ENCODE results near the gene C11orf86. TPM values are rescaled to one million over a fixed set of nuclear protein-coding genes. Genes with fewer than 3 reads are reported as not detected.

Gene C11orf86
- total RNA-seq (ENCODE audit: low replicate concordance): 0.77 and 2.6 TPM in 2 replicates
- long read RNA-seq, partial matches to known transcripts: 0 of 5 reads
- long read RNA-seq, other reads (novel, unspliced or antisense): 3 of 5 reads

- DNase-seq (ENCODE audit: extremely low spot score, unreplicated experiment): no peak
- no peak within 1 kb of the TSS for H3K27ac Mint-ChIP-seq
- no peak within 1 kb of the TSS for H3K4me3 Mint-ChIP-seq
Measured at GRCh38 chr11:66974724-66975404, at the start of gene C11orf86. Gene C11orf86 (plus strand): TSS chr11:66975304. CDS start chr11:66975363, 59 bp downstream.

DNA sequence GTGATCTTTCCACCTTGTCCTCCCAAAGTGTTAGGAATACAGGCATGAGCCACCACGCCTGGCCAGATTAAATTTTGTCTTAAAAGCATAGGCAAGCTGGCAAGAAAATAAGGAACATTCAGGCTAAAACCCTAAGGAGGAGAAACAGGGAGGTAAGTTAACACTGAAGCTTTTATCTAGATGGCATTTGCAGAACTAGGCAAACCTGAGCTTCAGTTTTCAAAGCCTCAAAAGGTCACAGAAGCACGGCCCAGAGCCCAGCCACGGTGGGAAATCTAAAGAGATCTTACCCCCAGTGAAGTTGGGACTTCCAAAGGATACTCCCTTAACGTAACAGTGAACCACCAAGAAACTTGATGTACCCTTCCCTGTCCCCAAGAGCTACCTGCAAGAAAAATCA lies 45.4 kb upstream of the C11orf86 start:
- Mint-ChIP-seq H3K9me3 (no peaks in the 10 kb centered on the region), H3K4me1 (ENCODE audit: unreplicated experiment) (peaks cover 18% of the 10 kb centered on the region), H3K27me3 (no peaks in the 10 kb centered on the region), H3K27ac (no peak overlapping the region), H3K4me3 (no peak overlapping the region), H3K36me3 (no peaks in the 10 kb centered on the region)
- TF ChIP-seq CTCF (conservative IDR thresholded peaks at IDR 0.05): no peak
- no peak for DNase-seq (ENCODE audit: extremely low spot score, unreplicated experiment)

More at GRCh38 chr11:66974724-66975404, at the start of gene C11orf86:
- H3K4me1 Mint-ChIP-seq (ENCODE audit: unreplicated experiment): peaks cover 4% of the 10 kb centered on the region
- no peaks in the 10 kb centered on the region for H3K9me3 Mint-ChIP-seq
- no peak for TF ChIP-seq CTCF (conservative IDR thresholded peaks at IDR 0.05)
- peaks cover 3% of the 10 kb centered on the region for H3K27me3 Mint-ChIP-seq
- no peaks in the 10 kb centered on the region for H3K36me3 Mint-ChIP-seq

DNA sequence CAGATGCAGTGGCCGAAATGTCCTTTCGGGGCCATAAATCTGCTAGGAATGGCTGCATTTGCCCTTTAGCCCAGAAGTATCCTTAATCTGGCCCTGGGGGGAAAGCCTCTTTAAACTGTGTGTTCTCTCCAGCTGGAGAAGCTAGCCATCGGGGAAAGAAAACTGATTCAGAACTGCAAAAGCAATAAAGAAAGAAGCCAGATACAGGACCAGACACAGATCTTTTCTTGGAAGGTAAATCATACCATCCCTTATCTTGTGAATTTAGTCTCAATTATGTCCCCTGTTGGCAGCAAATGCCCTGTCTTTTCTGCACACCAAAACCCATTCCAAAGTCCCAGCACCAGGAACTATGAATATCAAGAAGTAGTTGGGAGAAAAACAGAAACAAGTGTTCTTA lies 42.6 kb upstream of the C11orf86 start:
- no peak overlapping the region for H3K27ac Mint-ChIP-seq
- no peaks in the 10 kb centered on the region for H3K36me3 Mint-ChIP-seq
- H3K4me1 Mint-ChIP-seq (ENCODE audit: unreplicated experiment): peaks cover 13% of the 10 kb centered on the region

GRCh38 chr11:66933531-66933930 lies 41.6 kb upstream of the C11orf86 start:
- TF ChIP-seq CTCF (conservative IDR thresholded peaks at IDR 0.05): no peak
- H3K36me3 Mint-ChIP-seq: no peaks in the 10 kb centered on the region
- H3K4me1 Mint-ChIP-seq (ENCODE audit: unreplicated experiment): peaks cover 13% of the 10 kb centered on the region
- H3K27ac Mint-ChIP-seq: peak overlapping the region; percentile 36
- DNase-seq (ENCODE audit: extremely low spot score, unreplicated experiment): no peak
- H3K4me3 Mint-ChIP-seq: no peak overlapping the region
- peaks cover 4% of the 10 kb centered on the region for H3K9me3 Mint-ChIP-seq
- no peaks in the 10 kb centered on the region for H3K27me3 Mint-ChIP-seq

More for the DNA sequence above, 42.6 kb upstream of the C11orf86 start:
- DNase-seq (ENCODE audit: extremely low spot score, unreplicated experiment): no peak
- Mint-ChIP-seq H3K4me3 (no peak overlapping the region), H3K9me3 (peaks cover 4% of the 10 kb centered on the region), H3K27me3 (no peaks in the 10 kb centered on the region)
- no peak for TF ChIP-seq CTCF (conservative IDR thresholded peaks at IDR 0.05)

DNA sequence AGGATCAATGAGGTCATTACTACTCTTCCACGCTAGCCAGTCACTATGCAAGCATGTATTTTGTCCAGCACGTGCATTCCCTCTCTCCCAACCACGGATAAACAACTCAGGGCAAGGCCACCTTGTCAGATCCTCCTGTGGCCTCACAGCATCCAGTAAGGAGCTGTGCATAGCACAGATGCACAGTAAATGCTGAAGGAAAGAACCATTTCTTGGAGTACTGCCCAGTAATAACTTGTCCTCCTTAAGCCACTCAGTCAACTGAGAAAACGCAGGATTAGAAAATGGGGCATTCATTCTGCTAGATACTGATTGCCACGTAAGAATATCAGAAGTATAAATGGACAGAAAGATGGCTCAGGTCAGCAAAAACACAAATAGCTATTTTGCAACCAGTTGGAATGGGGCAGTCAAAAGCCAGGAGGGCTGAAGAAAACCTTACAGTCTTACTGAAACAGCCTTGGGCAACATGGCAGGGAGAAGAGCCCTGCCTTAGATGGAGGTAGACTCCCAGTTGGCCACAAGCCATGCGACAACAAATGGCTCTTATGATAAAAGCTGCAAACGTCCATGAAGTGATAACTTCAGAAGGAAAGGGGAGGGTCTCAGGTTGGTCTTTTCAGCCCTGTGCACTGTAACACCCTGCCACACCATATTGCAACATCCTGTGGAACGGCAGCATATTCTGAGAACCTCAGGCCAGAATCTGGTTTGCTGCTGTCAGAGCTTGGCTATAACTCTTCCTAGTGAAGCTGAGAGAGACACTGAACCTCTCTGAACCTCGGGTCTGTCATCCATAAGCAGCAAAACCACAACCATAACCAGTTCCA lies 39.9 kb upstream of the C11orf86 start:
- DNase-seq (ENCODE audit: extremely low spot score, unreplicated experiment): no peak
- Mint-ChIP-seq H3K36me3 (no peaks in the 10 kb centered on the region), H3K4me3 (no peak overlapping the region), H3K27me3 (no peaks in the 10 kb centered on the region), H3K4me1 (ENCODE audit: unreplicated experiment) (peaks cover 6% of the 10 kb centered on the region), H3K9me3 (peaks cover 4% of the 10 kb centered on the region), H3K27ac (no peak overlapping the region)
- no peak for TF ChIP-seq CTCF (conservative IDR thresholded peaks at IDR 0.05)

Data from type B pancreatic cell (in vitro differentiated cells).